HG02759 (cell line): ENCODE data around the gene HNRNPM.

ENCODE experiments used
- ATAC-seq: cut with Tn5 transposase; IDR thresholded peaks from one replicate; pipeline ENCODE4 v1.9.1; 2021; ENCODE audit warnings: mild to moderate bottlenecking, moderate library complexity; ENCODE audit not compliant: unreplicated experiment

The HNRNPM gene

DNA sequence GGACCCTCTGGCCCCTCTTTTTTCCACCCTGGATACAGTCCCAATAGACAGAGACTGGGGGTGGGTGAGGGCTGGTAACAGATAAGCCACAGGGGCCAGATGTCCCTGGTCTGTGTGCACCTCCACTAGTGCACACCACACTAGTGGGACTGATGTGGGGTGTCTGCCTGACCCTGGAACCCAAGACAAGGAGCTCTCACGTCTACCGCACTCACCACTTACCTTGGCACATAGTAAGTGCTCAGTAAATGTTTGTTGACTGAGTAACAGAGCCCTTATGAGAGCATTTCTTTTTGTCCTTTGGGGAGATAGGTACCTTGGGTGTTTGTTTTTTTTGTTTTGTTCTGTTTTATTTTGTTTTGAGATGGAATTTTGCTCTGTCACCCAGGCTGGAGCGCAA lies 92.3 kb downstream of the HNRNPM start:
- no peak for ATAC-seq
